HEK293T (cell line): ENCODE measurements around the gene IKBKE.

ENCODE experiments used
- CTCF ChIA-PET: fragments of 350-600 bp; formaldehyde crosslinking; extraction: SDS; loops from one replicate; lab custom pipeline; 2021; ENCODE audit warnings: antibody characterized with exemption, inconsistent platforms; lab: Yijun Ruan, JAX
- POLR2A ChIA-PET: fragments of 350-600 bp; formaldehyde crosslinking; extraction: SDS; loops from one replicate; lab custom pipeline; 2020; ENCODE audit warnings: antibody characterized with exemption, inconsistent platforms; lab: Yijun Ruan, JAX
- DNase-seq: peaks from one replicate; pipeline ENCODE4 v3.0.0; 2012; ENCODE audit warnings: mixed read lengths; ENCODE audit errors: extremely low spot score
- ARNT ChIP-seq: fragments of 450-650 bp; IDR thresholded peaks from 2 replicates; pipeline ENCODE4 v1.6.1; 2017; ENCODE audit warnings: mild to moderate bottlenecking
- BHLHE40 ChIP-seq: fragments of 450-650 bp; IDR thresholded peaks from 2 replicates; pipeline ENCODE4 v1.6.1; 2016; ENCODE audit warnings: mild to moderate bottlenecking, moderate library complexity, borderline replicate concordance
- CTBP1 ChIP-seq: fragments of 450-650 bp; IDR thresholded peaks from 2 replicates; pipeline ENCODE4 v1.6.1; 2016; ENCODE audit warnings: borderline replicate concordance
- ELF4 ChIP-seq: fragments of 450-650 bp; IDR thresholded peaks from 2 replicates; pipeline ENCODE4 v1.6.1; 2017; ENCODE audit warnings: antibody characterized with exemption
- FOXA1 ChIP-seq: fragments of 450-650 bp; IDR thresholded peaks from 2 replicates; pipeline ENCODE4 v1.6.1; 2016; ENCODE audit warnings: mild to moderate bottlenecking
- FOXK2 ChIP-seq: fragments of 450-650 bp; IDR thresholded peaks from 2 replicates; pipeline ENCODE4 v1.6.1; 2016; ENCODE audit warnings: mild to moderate bottlenecking
- FOXM1 ChIP-seq: fragments of 450-650 bp; IDR thresholded peaks from 2 replicates; pipeline ENCODE4 v1.6.1; 2017; ENCODE audit warnings: mild to moderate bottlenecking, borderline replicate concordance
- HDGF ChIP-seq: fragments of 450-650 bp; IDR thresholded peaks from 2 replicates; pipeline ENCODE4 v1.6.1; 2017; ENCODE audit warnings: antibody characterized with exemption, borderline replicate concordance
- L3MBTL2 ChIP-seq: fragments of 450-650 bp; conservative IDR thresholded peaks from 2 replicates; pipeline ENCODE4 v1.6.1; 2016; ENCODE audit warnings: mild to moderate bottlenecking
- LEF1 ChIP-seq: fragments of 450-650 bp; IDR thresholded peaks from 2 replicates; pipeline ENCODE4 v1.6.1; 2017; ENCODE audit warnings: mild to moderate bottlenecking, borderline replicate concordance
- NFRKB ChIP-seq: fragments of 450-650 bp; IDR thresholded peaks from 2 replicates; pipeline ENCODE4 v1.6.1; 2016; ENCODE audit warnings: mild to moderate bottlenecking, moderate library complexity
- SP1 ChIP-seq: fragments of 450-650 bp; IDR thresholded peaks from 2 replicates; pipeline ENCODE4 v1.6.1; 2017
- SUZ12 ChIP-seq: fragments of 450-650 bp; IDR thresholded peaks from 2 replicates; pipeline ENCODE4 v1.6.1; 2016; ENCODE audit warnings: mild to moderate bottlenecking
- TARDBP ChIP-seq: fragments of 450-650 bp; IDR thresholded peaks from 2 replicates; pipeline ENCODE4 v1.6.1; 2016
- ZNF384 ChIP-seq: fragments of 450-650 bp; IDR thresholded peaks from 2 replicates; pipeline ENCODE4 v1.6.1; 2016
- TF ChIP-seq, protein P1 (sequence below): fragments of 450-650 bp; IDR thresholded peaks from 2 replicates; pipeline ENCODE4 v1.6.1; 2016

IKBKE gene

DNA sequence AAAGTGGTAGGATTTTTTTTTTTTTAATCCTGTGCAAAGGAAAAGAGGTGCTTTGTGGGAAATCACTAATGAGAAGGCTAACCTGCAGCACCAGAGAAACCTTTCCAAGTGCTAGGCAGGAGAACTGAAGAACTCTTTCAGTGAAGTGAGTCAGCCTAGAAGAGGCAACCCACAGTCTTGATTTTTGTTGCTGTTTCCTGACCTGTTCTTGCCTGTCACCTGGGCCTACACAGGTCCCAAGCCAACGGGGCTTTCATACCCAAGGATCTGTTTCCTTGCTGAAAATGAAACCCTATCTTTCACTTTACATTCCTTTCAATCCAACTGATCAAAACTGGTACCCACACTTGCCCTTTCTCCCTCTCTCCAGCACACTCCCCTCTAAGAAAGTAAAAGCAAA, 7.1 kb upstream of the IKBKE start:
- no peak for DNase-seq
- TF ChIP-seq BHLHE40 (no peak), NFRKB (no peak), FOXM1 (no peak), SP1 (no peak), LEF1 (no peak), SUZ12 (no peak), FOXA1 (no peak)
- ChIA-PET POLR2A (no interaction called here), CTCF (no interaction called here)

DNA sequence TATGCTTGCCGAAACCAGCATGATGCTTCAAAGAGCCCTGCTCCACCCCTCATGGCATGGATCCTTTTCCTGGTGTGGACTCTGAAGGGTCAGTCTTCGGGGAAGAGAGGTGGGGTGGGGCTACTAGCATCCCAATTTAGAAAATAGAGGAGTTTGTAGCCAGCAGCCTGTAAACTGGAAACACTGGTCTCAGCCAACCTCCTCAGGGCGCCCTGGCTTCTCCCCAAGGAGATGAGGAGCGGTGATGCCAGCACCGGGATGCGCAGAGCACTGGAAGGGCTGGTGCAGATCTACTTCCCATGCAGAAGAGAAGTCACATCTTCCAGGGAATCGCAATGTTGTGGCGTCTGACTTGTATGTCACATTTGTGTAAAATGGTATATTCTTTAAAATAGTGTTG, 6.4 kb upstream of the IKBKE start:
- TF ChIP-seq HDGF (no peak), SUZ12 (no peak), NFRKB (no peak), FOXM1 (no peak), SP1 (no peak), ARNT (no peak), CTBP1 (no peak), FOXK2 (no peak), ZNF384 (no peak), LEF1 (no peak), FOXA1 (no peak), ELF4 (no peak), BHLHE40 (no peak), TARDBP (no peak), L3MBTL2 (no peak)
- TF ChIP-seq, protein P1, sequence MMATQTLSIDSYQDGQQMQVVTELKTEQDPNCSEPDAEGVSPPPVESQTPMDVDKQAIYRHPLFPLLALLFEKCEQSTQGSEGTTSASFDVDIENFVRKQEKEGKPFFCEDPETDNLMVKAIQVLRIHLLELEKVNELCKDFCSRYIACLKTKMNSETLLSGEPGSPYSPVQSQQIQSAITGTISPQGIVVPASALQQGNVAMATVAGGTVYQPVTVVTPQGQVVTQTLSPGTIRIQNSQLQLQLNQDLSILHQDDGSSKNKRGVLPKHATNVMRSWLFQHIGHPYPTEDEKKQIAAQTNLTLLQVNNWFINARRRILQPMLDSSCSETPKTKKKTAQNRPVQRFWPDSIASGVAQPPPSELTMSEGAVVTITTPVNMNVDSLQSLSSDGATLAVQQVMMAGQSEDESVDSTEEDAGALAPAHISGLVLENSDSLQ: no peak
- POLR2A ChIA-PET: no interaction called here
- CTCF ChIA-PET: no interaction called here
- no peak for DNase-seq

DNA sequence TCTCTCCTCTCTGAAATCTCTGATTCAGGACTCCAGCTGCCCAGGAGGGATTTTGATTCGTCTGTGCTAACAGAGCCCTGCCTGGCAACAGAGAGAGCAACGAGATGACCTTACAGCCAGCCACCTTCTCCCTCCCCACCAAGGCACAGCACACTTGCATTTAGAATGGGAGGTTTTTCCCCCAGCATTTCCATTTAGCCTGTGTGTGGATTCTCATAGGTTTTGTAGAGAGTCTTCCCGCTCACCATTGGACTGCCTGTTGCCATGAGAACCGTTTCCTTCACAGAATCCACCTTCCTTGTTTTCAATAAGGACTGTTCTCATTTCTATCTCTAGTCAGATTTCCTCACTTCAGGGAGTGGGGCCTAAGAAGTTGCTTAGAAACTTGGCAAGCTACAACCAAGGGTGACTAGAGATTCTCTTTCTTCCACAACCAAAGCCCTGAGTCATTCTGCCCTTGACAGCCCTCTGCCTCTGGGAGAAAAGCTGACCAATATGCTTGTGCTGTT, 5.8 kb upstream of the IKBKE start:
- ChIA-PET CTCF (interaction anchor here (0.6 kb wide), 1 partner anchor 13 kb away, joined by 4 read pairs; no protein-coding TSS in a partner anchor), POLR2A (no interaction called here)
- TF ChIP-seq BHLHE40 (no peak), SP1 (no peak), TARDBP (no peak), LEF1 (no peak), HDGF (no peak), ARNT (no peak), ELF4 (no peak), CTBP1 (no peak), ZNF384 (no peak), FOXA1 (no peak), NFRKB (no peak), L3MBTL2 (no peak), SUZ12 (no peak), FOXK2 (no peak), FOXM1 (no peak)
- no peak for DNase-seq

DNA sequence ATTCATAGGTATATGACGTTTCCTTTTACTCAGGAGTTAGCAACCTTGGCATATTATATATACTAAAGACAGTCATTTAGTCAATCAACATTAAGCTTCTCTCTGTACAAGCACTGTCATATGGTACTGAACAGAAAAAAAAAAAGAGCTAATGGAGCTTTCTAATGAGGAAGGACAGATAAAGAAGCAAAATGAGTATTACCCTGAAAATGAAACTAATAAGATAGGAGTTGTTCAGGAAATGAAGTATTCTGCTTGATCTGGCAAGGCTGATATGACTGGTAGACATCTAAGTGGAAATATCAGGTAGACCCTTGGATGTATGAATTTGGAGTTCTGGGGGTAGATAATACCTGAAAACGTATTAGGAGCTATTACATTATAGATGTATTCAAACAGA, 4.3 kb upstream of the IKBKE start:
- CTCF ChIA-PET: no interaction called here
- no peak for DNase-seq
- no peak for TF ChIP-seq L3MBTL2
- no peak for TF ChIP-seq BHLHE40
- TF ChIP-seq ELF4: no peak
- TF ChIP-seq FOXM1: no peak
- no peak for TF ChIP-seq ZNF384
- TF ChIP-seq CTBP1: no peak
- no peak for TF ChIP-seq TARDBP
- TF ChIP-seq FOXK2: no peak
- TF ChIP-seq, protein P1: no peak
- no peak for TF ChIP-seq SUZ12
- TF ChIP-seq LEF1: no peak
- TF ChIP-seq FOXA1: no peak
- TF ChIP-seq SP1: no peak
- no peak for TF ChIP-seq NFRKB
- no peak for TF ChIP-seq HDGF
- no peak for TF ChIP-seq ARNT
- POLR2A ChIA-PET: no interaction called here

DNA sequence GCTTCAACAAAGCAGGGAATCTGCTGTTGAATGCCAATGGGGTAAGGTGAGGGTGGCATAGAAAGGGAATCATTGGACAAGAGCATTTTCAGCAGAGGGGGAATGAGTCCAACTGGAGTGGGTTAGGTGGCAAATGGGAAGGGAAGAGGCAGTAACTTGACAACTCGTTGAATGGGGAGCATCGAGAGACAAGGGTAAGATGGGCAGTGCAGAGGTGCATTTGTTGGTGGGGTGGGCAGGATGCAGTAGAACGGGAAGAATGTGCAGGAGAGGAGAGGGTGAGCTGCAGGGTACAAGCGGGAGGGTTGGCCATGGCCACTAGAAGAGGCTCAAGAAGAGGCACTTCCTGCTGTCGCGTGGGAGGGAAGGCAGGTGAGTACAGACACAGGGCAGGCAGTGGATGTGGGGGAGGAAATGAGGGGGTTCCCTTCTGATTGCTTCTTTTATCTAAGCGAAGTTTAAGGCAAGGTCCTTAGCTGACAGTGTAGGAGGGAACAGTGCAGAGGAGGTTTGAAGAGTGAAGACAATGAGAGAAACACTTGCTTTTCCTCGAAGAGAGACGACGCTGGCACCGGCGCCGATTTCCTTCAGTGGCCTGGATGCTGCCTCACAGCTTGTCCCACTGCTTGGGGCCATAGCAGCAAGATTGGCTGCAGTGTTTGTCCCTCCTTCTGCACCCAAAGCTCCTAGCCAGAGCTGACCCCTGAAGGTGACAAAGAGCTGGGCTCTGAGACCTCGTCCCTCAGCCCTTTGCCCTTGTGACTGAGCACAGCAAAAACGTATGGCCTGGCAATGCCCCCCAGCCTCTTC, 3.2 kb upstream of the IKBKE start:
- ChIA-PET POLR2A (no interaction called here), CTCF (interaction anchor here (1.1 kb wide), 1 partner anchor 12 kb away, joined by 3 read pairs; no protein-coding TSS in a partner anchor)
- DNase-seq: no peak
- TF ChIP-seq ARNT: no peak
- TF ChIP-seq CTBP1: no peak
- TF ChIP-seq ELF4: no peak
- no peak for TF ChIP-seq LEF1
- TF ChIP-seq FOXK2: no peak
- no peak for TF ChIP-seq BHLHE40
- no peak for TF ChIP-seq L3MBTL2
- TF ChIP-seq, protein P1: no peak
- TF ChIP-seq FOXA1: no peak
- TF ChIP-seq SP1: no peak
- no peak for TF ChIP-seq FOXM1
- TF ChIP-seq ZNF384: no peak
- no peak for TF ChIP-seq TARDBP
- no peak for TF ChIP-seq NFRKB
- no peak for TF ChIP-seq SUZ12
- TF ChIP-seq HDGF: no peak
